GM19240 (cell line): Measurements from ENCODE around the gene DSTN.

Experiments used
- DNase-seq: peaks from one replicate; pipeline ENCODE4 v3.0.0; 2011; ENCODE audit warnings: low spot score; ENCODE audit not compliant: insufficient read length

Gene DSTN

GRCh38 chr20:17622851-17623508 is 53.1 kb downstream of the DSTN start:
- no peak for DNase-seq

- no peak for DNase-seq
These were observed 54.2 kb downstream of the DSTN start for GRCh38 chr20:17624070-17624469.

GRCh38 chr20:17624551-17625245 is 54.8 kb downstream of the DSTN start:
- DNase-seq = no peak

- DNase-seq = no peak
These were observed 55.6 kb downstream of the DSTN start for GRCh38 chr20:17625246-17626051.

- no peak for DNase-seq
These were observed 56.5 kb downstream of the DSTN start for GRCh38 chr20:17626217-17627007.

GRCh38 chr20:17627101-17627955 is 57.5 kb downstream of the DSTN start:
- no peak for DNase-seq

- no peak for DNase-seq
These were observed 58.4 kb downstream of the DSTN start for GRCh38 chr20:17628101-17628841.

GRCh38 chr20:17629025-17629424 is 59.1 kb downstream of the DSTN start:
- DNase-seq = no peak

GRCh38 chr20:17629678-17630089 is 59.8 kb downstream of the DSTN start:
- DNase-seq = no peak

GRCh38 chr20:17630151-17630805 is 60.4 kb downstream of the DSTN start:
- DNase-seq = no peak

GRCh38 chr20:17630806-17631195 is 60.9 kb downstream of the DSTN start:
- no peak for DNase-seq

- no peak for DNase-seq
These were observed 61.9 kb downstream of the DSTN start for GRCh38 chr20:17631576-17632319.

- DNase-seq = no peak
These were observed 63.5 kb downstream of the DSTN start for GRCh38 chr20:17633221-17633849.

- DNase-seq = no peak
These were observed 64.1 kb downstream of the DSTN start for GRCh38 chr20:17633850-17634500.

- no peak for DNase-seq
These were observed 64.9 kb downstream of the DSTN start for GRCh38 chr20:17634661-17635331.

GRCh38 chr20:17635332-17636244 is 65.7 kb downstream of the DSTN start:
- DNase-seq = no peak
